ENCODE data around the gene ABCC6.

DNA sequence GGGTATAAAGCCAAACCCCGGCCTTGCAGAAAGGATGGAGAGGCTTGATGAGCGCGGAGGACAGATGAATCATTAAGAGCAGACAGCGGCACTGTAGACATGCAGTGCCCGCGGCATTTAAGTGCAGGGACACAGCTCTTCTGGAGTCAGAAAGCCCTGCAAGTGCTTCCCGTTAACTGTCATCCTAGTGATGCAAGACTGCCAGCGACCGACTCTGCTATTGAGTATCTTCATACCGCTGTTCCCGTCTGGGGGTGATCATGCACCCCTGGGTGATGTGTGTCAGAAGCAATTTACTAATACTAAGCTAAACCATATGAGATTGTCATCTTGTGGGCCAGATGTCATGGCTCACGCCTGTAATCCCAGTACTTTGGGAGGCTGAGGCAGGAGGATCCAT, 101.0 kb downstream of the ABCC6 start:
- TF ChIP-seq POLR2AphosphoS5 (IDR thresholded peaks at IDR 0.05; ENCODE audit: insufficient read depth, low read depth, low read length) (no peak), EZH2 (IDR thresholded peaks at IDR 0.05; ENCODE audit: borderline replicate concordance, low read depth, low read length, severe bottlenecking) (no peak)
- TF ChIP-seq, protein P1, sequence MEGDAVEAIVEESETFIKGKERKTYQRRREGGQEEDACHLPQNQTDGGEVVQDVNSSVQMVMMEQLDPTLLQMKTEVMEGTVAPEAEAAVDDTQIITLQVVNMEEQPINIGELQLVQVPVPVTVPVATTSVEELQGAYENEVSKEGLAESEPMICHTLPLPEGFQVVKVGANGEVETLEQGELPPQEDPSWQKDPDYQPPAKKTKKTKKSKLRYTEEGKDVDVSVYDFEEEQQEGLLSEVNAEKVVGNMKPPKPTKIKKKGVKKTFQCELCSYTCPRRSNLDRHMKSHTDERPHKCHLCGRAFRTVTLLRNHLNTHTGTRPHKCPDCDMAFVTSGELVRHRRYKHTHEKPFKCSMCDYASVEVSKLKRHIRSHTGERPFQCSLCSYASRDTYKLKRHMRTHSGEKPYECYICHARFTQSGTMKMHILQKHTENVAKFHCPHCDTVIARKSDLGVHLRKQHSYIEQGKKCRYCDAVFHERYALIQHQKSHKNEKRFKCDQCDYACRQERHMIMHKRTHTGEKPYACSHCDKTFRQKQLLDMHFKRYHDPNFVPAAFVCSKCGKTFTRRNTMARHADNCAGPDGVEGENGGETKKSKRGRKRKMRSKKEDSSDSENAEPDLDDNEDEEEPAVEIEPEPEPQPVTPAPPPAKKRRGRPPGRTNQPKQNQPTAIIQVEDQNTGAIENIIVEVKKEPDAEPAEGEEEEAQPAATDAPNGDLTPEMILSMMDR (IDR thresholded peaks at IDR 0.05; ENCODE audit: extremely low read depth in 1 of 2, insufficient read depth in 1 of 2, low read depth in 1 of 2, low read length in 2 of 2): no peak

All from endothelial cell of umbilical vein (primary cell).